ENCODE results near the gene PRLR. TPM values are rescaled to one million over a fixed set of nuclear protein-coding genes. Genes with fewer than 3 reads are reported as not detected.

PRLR gene
- total RNA-seq, 1 experiment from 2014 or later, result 0.96 TPM

DNA sequence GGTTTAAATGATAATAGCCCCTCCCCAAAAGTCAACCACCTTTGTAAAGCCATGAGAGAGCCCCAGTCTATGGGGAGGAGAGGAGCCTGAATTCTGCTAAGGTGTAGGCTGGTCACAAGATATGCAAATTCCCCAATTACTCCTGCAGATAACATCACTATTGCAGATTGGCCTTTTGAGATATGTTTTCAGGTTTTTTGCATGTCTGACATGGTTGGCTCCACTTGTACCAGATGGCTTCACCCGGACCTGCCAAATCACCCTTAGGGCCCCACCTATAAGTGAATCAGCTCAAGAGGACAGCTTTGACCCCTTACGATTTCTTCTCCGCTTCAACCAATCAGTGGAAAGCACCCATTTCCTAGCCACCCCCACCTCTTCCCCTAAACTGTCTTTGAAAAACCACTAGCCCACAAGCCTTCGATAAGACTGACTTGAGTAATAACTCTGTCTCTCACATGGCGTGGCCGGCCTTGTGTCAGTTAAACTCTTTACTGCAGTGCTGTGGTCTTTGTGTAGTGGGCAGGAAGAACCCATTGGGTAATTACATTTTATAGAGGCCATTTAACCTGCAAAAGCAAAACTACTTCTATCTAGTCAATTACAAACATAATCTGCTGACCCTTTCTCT is 69.7 kb downstream of the PRLR start:
- no peak for DNase-seq (ENCODE audit: low read depth)

DNA sequence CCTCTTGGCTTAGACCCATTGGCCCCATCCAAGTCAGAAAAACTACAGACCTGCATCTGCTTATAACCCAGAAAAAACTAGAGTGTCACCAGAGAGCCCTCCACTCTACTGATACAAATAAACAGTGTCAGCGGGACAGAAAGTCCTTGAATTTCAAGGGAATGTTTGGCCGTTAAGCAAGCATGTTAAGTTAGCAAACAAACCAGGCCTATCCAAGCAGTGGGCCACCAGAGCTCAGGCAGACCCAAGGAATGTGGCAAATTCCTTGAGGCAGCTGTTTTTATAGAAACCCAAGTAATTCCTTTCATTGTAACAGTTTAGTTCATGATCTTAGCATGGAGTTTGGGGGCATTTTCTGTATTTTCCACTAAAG is 70.9 kb downstream of the PRLR start:
- no peak for DNase-seq (ENCODE audit: low read depth)

DNA sequence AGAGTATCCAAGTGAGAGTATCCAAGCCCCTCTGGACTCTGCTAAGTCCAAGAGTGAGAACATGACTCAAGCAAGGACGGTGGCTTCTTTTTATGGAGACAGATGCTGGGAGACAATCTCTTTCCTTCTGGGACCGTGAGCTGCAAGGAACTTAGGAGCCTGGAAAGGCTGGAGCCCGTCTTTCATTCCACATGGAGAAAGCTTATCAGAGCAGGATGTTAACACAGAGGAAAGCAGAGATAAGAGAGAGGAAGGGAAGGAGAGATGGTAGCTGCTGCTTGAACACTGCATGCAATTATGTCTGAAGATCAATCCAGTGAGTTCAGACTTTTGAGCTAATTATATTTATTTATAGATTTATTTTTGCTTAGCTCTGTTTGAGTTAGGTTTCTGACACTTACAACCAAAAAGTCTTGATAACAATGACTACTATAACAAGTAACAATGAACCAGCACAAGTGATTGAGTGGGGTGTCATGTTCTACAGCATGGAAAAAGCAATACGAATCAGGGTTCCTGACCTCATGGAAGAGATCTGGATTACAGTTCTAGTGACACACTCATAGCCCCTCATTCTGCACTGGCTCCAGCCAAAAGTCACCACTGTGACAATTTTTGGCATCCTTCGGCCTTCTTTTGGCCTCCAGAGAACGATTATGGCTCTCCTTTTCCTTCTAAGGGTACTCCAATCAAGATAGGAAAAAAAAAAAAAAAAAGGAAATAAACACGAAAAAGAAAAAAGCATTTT is 71.5 kb downstream of the PRLR start:
- DNase-seq (ENCODE audit: low read depth), result no peak

GRCh38 chr5:35158204-35158603 is 72.1 kb downstream of the PRLR start:
- no peak for DNase-seq (ENCODE audit: low read depth)

DNA sequence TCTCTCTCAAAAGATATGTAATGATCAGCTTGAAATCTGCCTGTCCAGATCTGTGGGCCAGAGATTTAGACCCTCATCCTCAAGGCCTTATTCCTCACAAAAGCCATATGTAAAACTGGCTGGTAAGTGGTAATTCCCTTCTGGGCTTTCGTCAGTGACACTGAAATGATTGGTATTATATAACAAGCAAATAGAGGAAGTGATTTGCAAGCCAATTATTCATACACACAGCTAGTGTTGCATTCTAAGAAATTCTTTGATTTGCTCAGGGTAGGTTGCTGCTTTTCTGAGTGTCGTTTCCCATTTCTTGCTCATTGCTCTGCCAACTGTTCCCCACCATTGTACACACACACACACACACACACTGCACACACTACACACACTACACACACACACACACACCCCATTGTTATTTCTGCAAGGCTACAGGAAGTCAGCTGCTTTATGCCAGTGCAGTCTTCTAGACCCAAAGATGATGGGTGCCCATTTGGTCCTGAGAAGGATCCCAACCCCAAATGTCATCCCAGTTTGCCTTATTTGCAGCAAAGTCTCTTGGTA is 76.8 kb downstream of the PRLR start:
- no peak for DNase-seq (ENCODE audit: low read depth)

- DNase-seq (ENCODE audit: low read depth), result no peak
Observed at GRCh38 chr5:35152733-35153132, 77.6 kb downstream of the PRLR start.

GRCh38 chr5:35151146-35151920 is 79.0 kb downstream of the PRLR start:
- DNase-seq (ENCODE audit: low read depth), result no peak

GRCh38 chr5:35149041-35149440 is 81.2 kb downstream of the PRLR start:
- peak; percentile 37 for DNase-seq (ENCODE audit: low read depth)

- peak; percentile 20 for DNase-seq (ENCODE audit: low read depth)
Observed at GRCh38 chr5:35146406-35146805, 83.9 kb downstream of the PRLR start.

GRCh38 chr5:35145691-35146317 is 84.5 kb downstream of the PRLR start:
- DNase-seq (ENCODE audit: low read depth), result peak; percentile 19

DNA sequence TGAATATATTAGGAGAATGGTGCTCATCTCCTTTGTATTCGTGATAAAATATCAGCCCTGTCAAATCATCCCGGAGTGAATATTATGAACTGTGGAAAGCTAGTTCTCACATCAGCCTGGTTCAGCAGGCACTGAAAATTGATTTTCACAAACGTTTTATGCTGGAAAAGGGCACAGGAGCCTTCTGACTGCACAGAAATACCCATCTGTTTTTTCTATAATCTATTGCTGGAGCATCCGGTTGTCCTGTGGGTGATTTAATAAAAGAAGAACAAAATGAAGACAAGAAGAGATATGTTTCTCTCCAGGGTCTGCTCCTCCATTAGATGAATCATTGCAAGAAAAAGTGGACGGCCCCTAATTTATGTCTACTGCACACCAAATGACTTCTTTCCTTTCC is 85.3 kb downstream of the PRLR start:
- DNase-seq (ENCODE audit: low read depth), result no peak

GRCh38 chr5:35143841-35144240 is 86.4 kb downstream of the PRLR start:
- no peak for DNase-seq (ENCODE audit: low read depth)

DNA sequence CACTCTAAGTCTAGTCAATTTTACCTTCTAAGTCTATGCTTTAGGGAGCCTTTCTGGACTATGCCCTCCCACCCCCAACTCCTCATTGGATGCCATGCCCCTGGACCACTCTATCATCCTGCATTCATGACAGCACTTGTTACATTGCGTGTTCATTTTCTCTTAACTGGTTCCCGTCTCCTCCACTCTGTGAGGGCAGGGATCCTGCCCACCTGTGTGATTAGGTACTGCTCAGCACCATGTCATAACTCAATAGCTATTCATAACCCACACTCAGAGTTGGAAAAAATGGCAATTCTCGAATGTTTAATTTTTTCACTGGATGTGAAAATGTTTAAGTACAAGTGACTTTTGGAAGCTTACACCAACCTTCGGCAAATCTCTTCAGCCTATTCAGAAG is 88.5 kb downstream of the PRLR start:
- DNase-seq (ENCODE audit: low read depth), result no peak

DNA sequence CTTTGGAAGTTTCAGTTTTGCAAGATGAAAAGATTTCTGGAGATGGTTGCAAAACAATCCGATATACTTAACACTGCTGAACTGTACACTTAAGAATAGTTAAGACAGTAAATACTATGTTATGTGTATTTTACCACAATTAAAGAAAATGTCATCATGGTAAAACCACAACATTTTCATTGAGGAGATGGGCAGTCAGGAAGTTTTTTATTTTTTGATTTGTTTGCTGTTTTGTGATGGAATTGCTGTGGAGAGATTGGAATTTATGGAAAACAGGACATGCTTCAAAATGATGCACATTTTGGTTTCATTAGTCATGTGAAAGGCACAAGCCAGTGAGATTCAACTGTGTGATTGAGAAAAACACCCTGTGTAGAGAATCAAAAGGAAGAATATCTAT is 92.1 kb downstream of the PRLR start:
- DNase-seq (ENCODE audit: low read depth), result peak; percentile 77

DNA sequence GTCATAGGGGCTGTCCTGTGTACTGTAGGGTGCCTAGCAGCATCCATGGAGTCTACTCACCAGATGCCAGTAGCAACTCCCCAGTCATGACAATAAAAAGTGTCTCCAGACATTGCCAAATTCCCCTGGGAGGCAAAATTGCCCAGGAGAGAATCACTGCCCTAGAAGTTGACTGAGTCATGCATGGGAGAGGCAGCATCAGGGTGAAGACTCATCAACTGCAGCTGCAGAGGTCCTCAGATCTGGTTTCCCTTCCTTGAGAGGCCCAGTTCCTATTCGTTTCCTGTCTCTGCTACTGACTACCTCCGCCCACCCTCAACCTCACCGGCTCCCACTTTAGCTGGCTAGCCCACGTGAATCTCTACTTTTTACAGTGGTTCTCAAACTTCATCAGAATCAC is 93.9 kb downstream of the PRLR start:
- peak; percentile 99 for DNase-seq (ENCODE audit: low read depth)

DNA sequence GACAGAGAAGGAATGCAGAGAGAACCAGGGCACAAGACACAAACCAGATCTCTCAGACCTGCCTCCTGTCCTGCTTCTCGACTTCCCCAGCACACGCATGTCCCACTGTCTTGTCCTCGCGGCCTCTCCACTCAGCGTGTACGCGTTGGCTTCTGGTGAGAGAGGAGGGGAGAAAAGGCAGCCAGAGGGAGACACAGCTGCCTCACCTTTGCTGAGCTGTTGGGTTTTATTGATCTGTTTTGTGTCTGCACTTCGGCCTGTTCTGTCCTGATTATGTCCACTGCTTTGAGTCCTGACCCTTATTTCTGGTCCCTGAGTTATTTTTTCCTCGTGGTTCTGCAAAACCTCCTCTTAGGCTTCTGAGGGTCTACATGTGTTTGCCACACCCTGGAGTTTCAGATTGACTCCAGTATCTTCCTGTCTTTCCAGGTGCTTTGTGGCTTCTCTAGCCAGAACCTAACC is 95.0 kb downstream of the PRLR start:
- no peak for DNase-seq (ENCODE audit: low read depth)

DNA sequence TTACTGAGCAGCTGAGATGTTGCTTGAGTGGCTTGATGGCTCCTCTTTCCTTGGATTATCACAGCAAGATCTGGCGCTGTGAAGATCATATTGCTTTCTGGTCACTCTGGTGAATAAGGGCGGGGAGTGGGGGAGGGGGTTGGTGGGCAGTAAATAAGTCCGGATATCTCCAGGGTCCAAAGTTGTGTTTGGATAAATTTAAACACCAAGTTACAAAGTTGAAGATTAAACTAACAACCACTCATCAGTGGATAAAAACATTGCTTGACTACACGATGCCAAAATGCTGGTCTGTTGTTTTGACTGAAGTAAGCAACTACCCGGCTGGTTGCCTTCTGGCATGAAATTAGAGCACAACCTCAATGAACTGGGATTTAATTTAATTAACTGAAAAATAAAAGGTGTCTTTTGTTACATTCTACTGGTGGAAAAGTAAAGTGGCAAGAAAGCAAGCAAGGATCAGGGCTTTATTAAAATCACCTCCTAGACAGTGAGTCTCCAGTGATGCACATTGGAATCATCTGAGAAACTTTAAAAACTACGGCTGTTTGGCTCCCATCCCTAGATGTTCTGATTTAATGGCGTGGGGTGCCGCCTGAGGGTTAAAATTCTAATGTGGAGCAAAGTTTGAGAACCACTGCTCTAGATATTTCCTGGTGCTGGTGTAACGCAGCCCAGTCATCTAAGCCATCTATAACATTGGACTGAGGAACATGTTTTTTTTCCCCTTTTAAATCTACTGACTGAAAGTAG is 95.8 kb downstream of the PRLR start:
- DNase-seq (ENCODE audit: low read depth), result no peak

DNA sequence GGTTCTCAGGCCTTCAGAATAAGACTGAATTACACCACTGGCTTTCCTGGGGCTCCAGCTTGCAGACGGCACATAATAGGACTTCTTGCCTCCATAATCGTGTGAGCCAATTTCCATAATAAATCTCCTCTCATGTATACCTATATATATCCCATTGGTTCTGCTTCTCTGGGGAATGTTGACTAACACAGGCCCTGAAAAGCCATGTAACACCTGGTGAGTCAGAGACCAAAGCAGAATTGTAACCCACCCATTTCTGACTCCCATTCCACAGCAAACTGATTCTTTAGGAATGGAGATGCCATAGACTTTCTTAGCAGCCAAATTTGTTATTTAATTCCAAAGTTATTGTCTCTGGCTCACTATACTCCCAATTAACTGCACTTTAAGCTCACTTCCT is 97.1 kb downstream of the PRLR start:
- no peak for DNase-seq (ENCODE audit: low read depth)

DNA sequence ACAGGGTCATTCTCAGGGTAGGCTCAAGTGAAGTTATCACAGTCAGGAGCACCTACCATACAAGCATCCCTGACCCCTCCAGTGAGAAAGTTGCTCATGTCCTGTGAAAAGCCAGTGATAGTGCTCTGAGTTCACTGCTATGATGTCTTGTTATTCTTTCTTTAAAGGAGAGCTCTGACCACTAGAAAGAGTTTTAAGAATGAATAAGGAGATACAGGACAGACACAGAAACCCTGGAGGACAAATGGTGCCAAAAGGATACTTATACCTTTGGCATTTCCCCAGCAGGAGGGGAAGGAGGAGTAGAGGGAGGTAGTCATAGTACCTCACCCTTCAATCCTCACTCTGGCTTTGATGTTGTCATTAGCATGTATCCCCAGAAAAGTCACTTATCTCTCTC is 98.6 kb downstream of the PRLR start:
- peak; percentile 79 for DNase-seq (ENCODE audit: low read depth)

GRCh38 chr5:35129921-35130485 is 100.3 kb downstream of the PRLR start:
- DNase-seq (ENCODE audit: low read depth), result peak; percentile 98

DNA sequence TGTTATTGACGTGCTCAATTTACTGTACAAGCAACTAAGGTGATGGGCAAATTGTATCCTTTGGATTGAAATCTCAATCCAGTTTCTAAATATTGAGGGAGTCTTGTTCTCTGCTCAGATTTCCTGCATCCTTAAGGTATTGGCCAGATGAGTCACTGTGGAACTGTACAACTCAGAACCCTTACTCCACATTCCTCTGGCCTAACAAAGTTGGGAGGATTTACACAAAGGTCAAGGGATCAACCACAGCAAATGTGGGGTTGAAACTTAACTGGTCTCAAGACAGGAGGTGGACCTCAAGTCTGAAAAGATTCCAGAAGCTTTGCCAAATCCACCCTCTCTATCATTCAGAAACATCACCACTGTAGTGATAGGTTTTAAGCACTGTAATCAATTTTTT is 101.0 kb downstream of the PRLR start:
- DNase-seq (ENCODE audit: low read depth), result peak; percentile 99
